ENCODE measurements around the gene GLYATL1. TPM values are rescaled to one million over a fixed set of nuclear protein-coding genes. Genes with fewer than 3 reads are reported as not detected.

The GLYATL1 gene
- 0.08 TPM in 1 of 2 replicates, not detected in the other for total RNA-seq (ENCODE audit: low replicate concordance)

GRCh38 chr11:58939277-58939676 lies at the start of gene GLYATL1:
GLYATL1 (plus strand) TSS chr11:58939488; CDS start chr11:58947088, 7,600 bp downstream.

Other genes starting within 250 kb of the GLYATL1 start
- not detected in 2 replicates for gene GLYAT, start 207.5 kb upstream of the GLYATL1 start, total RNA-seq (ENCODE audit: low replicate concordance)
- 0.53 TPM in 1 of 2 replicates, not detected in the other for gene GLYATL2, start 94.8 kb upstream of the GLYATL1 start, total RNA-seq (ENCODE audit: low replicate concordance)
- not detected in 2 replicates for gene GLYATL1B, start 146.8 kb downstream of the GLYATL1 start, total RNA-seq (ENCODE audit: low replicate concordance)
- 0.12 and 2.6 TPM in 2 replicates for gene FAM111B, start 167.7 kb downstream of the GLYATL1 start, total RNA-seq (ENCODE audit: low replicate concordance)
- 19.0 and 22.1 TPM in 2 replicates for gene FAM111A, start 203.4 kb downstream of the GLYATL1 start, total RNA-seq (ENCODE audit: low replicate concordance)
- 0.35 and 1.7 TPM in 2 replicates for gene DTX4, start 232.6 kb downstream of the GLYATL1 start, total RNA-seq (ENCODE audit: low replicate concordance)